K562 (cell line): Measurements from ENCODE around the gene CD248. TPM values are rescaled to one million over a fixed set of nuclear protein-coding genes. Genes with fewer than 3 reads are reported as not detected.
A peak's percentile ranks its signal among the peaks of the same experiment; 100 is the strongest.

Experiments used
- CTCFL ChIP-seq: IDR thresholded peaks from 2 replicates; pipeline ENCODE4 v1.6.1; 2011; ENCODE audit warnings: borderline replicate concordance, low read depth, mild to moderate bottlenecking, moderate library complexity, low read length; ENCODE audit not compliant: insufficient read depth, poor library complexity, severe bottlenecking
- ESRRB ChIP-seq: fragments of 250-450 bp; sonication (Bioruptor Pico); IDR thresholded peaks from 2 replicates; pipeline ENCODE4 v1.5.0; 2020; ENCODE audit warnings: mild to moderate bottlenecking, moderate library complexity, borderline replicate concordance
- HNRNPLL ChIP-seq: fragments of 200-400 bp; formaldehyde crosslinking; IDR thresholded peaks from 2 replicates; pipeline ENCODE4 v1.6.1; 2017; ENCODE audit warnings: low read length, low read depth, mild to moderate bottlenecking; ENCODE audit not compliant: poor library complexity, severe bottlenecking
- MCM7 ChIP-seq, 2 experiments: fragments of 450-650 bp; IDR thresholded peaks; 2 replicates each; pipeline ENCODE4 v1.6.1; 2016 to 2018
- MNT ChIP-seq, 2 experiments: fragments of 450-650 bp; conservative IDR thresholded peaks; 2 replicates each; pipeline ENCODE4 v1.6.1; 2017; ENCODE audit warnings: mild to moderate bottlenecking in 2 of 2, moderate library complexity in 2 of 2
- OTX1 ChIP-seq: fragments of 450-650 bp; formaldehyde crosslinking; IDR thresholded peaks from 2 replicates; pipeline ENCODE4 v1.4.0; 2022; ENCODE audit warnings: mild to moderate bottlenecking
- POLR3G ChIP-seq: IDR thresholded peaks from 2 replicates; pipeline ENCODE4 v1.6.1; 2011; ENCODE audit not compliant: insufficient read length, insufficient replicate concordance; ENCODE audit errors: extremely low read depth
- RBM22 ChIP-seq: fragments of 200-400 bp; formaldehyde crosslinking; IDR thresholded peaks from 2 replicates; pipeline ENCODE4 v1.6.1; 2018; ENCODE audit warnings: low read length, low read depth; ENCODE audit not compliant: poor library complexity, severe bottlenecking
- RCOR1 ChIP-seq, 2 experiments: IDR thresholded peaks; 2 replicates each; pipeline ENCODE4 v1.6.1; 2012; ENCODE audit warnings: low read depth in 2 of 2, low read length in 2 of 2, borderline replicate concordance in 1 of 2, improper control_type of control experiment in 1 of 2
- polyA plus RNA-seq, 8 experiments: library from polyadenylated mRNA; depleted of rRNA in 4 of 8; stranded (reverse) in 5 of 8; unstranded in 3 of 8; fragments of >200 nt; fragmentation: Nextera tagmentation in 2 of 8; fragmentation: Illumina TruSeq in 1 of 8; extraction: Ambion mirVana in 2 of 8; extraction: Trizol in 1 of 8; gene quantifications; 2 replicates each; pipeline versions ENCODE4 v1.2.1 to v1.2.3, GENCODE V29; 2011 to 2014; ENCODE audit warnings: inconsistent platforms in 1 of 8, missing spikeins in 1 of 8
- total RNA-seq, 7 experiments: library from RNA; depleted of rRNA in 6 of 7; stranded (reverse); fragments of >200 nt in 6 of 7; fragmentation: Illumina TruSeq in 2 of 7; extraction: Trizol in 2 of 7; gene quantifications; 2 replicates each; pipeline versions ENCODE4 v1.2.1 to v1.2.3, GENCODE V29; 2011 to 2021; ENCODE audit warnings: low replicate concordance in 1 of 7

Gene CD248
- total and polyA plus RNA-seq, 9 of the 15 experiments (the other 6 are each of a cell fraction or from before 2014, with no cell fraction given): 0.09 TPM; not detected in 8

- TF ChIP-seq POLR3G (no peak), MNT (conservative IDR thresholded peaks at IDR 0.05) (no peak), ESRRB (no peak), RCOR1 (IDR thresholded peaks at IDR 0.05; ENCODE audit: borderline replicate concordance in 1 of 2, low read depth in 2 of 2, low read length in 2 of 2) (peak in 1 of 2 experiments; percentile 72; a peak in 2 of 4 replicates), RBM22 (no peak), OTX1 (CRISPR knock-in tag) (no peak), MCM7 (IDR thresholded peaks at IDR 0.05) (no peak), CTCFL (no peak), HNRNPLL (no peak)
Measured at GRCh38 chr11:66278363-66279091, 38.3 kb downstream of the CD248 start (continued).
